H1 (cell line): Measurements from ENCODE around the gene IL36G. TPM values are rescaled to one million over a fixed set of nuclear protein-coding genes. Genes with fewer than 3 reads are reported as not detected.

Experiments
- CTCF ChIA-PET: fragments of 300-600 bp; sonication (Branson Sonifier 250); formaldehyde crosslinking; loops from one replicate; lab custom pipeline; 2021; ENCODE audit not compliant: partially characterized antibody; lab: Charles Lee
- POLR2A ChIA-PET: fragments of 300-600 bp; sonication (Branson Sonifier 250); formaldehyde crosslinking; loops from one replicate; lab custom pipeline; 2021; ENCODE audit warnings: inconsistent platforms; ENCODE audit not compliant: partially characterized antibody; lab: Charles Lee
- DNase-seq, 2 experiments: peaks; one replicate each; pipeline versions ENCODE4 v3.0.0 to v3.0.0-alpha.2; 2010 to 2022; ENCODE audit warnings: low spot score in 2 of 2, low read depth in 1 of 2, mixed read lengths in 1 of 2
- FAIRE-seq: peaks from 2 replicates; lab custom pipeline; 2011; peaks lifted over from hg19 to GRCh38; lab: Jason Lieb, UNC
- H2AFZ ChIP-seq: 2 replicates; pipeline ENCODE4 v1.8.1; 2012; ENCODE audit warnings: low read length, inconsistent platforms
- H2AK5ac ChIP-seq: 2 replicates; pipeline ENCODE4 v1.6.1; 2013; ENCODE audit warnings: low read depth, low read length
- H2BK120ac ChIP-seq: replicated peaks from 2 replicates; pipeline ENCODE3; 2013; ENCODE audit warnings: low read depth, low read length, inconsistent platforms
- H2BK12ac ChIP-seq: 2 replicates; pipeline ENCODE4 v1.6.1; 2013; ENCODE audit warnings: low read depth, low read length
- H2BK15ac ChIP-seq: 2 replicates; pipeline ENCODE4 v1.6.1; 2013; ENCODE audit warnings: low read length
- H2BK20ac ChIP-seq: 2 replicates; pipeline ENCODE4 v1.6.1; 2013; ENCODE audit warnings: low read length
- H2BK5ac ChIP-seq: 2 replicates; pipeline ENCODE4 v1.6.1; 2013; ENCODE audit warnings: low read depth, low read length
- H3K14ac ChIP-seq: 2 replicates; pipeline ENCODE4 v1.6.1; 2013; ENCODE audit warnings: inconsistent platforms; ENCODE audit not compliant: insufficient read length
- H3K18ac ChIP-seq: 2 replicates; pipeline ENCODE4 v1.6.1; 2013; ENCODE audit warnings: low read length; ENCODE audit errors: extremely low read depth
- H3K23ac ChIP-seq: 2 replicates; pipeline ENCODE4 v1.6.1; 2013; ENCODE audit warnings: inconsistent platforms; ENCODE audit not compliant: insufficient read length
- H3K23me2 ChIP-seq: 2 replicates; pipeline ENCODE4 v1.6.1; 2013; ENCODE audit warnings: low read depth, low read length
- H3K27ac ChIP-seq: 2 replicates; pipeline ENCODE4 v1.6.1; 2011; ENCODE audit warnings: low read depth, low read length, inconsistent platforms
- H3K27me3 ChIP-seq, 4 experiments: replicated peaks in 1 of 4; 1 replicate in 1 of 4; 2 replicates in 3 of 4; pipeline versions ENCODE4 v1.6.1 to v1.8.1; 2011 to 2013; ENCODE audit warnings: low read length in 3 of 4, mild to moderate bottlenecking in 3 of 4, inconsistent platforms in 2 of 4, mixed read lengths in 2 of 4, moderate library complexity in 1 of 4; ENCODE audit not compliant: control insufficient read depth in 3 of 4, insufficient read depth in 3 of 4; ENCODE audit errors: extremely low read depth in 1 of 4
- H3K36me3 ChIP-seq, 4 experiments: 2 replicates each; pipeline versions ENCODE4 v1.6.1 to v1.8.1; 2011 to 2013; ENCODE audit warnings: mild to moderate bottlenecking in 4 of 4, low read length in 3 of 4, moderate library complexity in 2 of 4, control low read depth in 1 of 4, inconsistent platforms in 1 of 4; ENCODE audit not compliant: insufficient read depth in 4 of 4, control insufficient read depth in 2 of 4
- H3K4ac ChIP-seq: replicated peaks from 2 replicates; pipeline ENCODE3; 2013; ENCODE audit warnings: low read length, low read depth, mixed read lengths, inconsistent platforms; ENCODE audit not compliant: insufficient read length
- H3K4me1 ChIP-seq, 4 experiments: replicated peaks in 1 of 4; 1 replicate in 1 of 4; 2 replicates in 3 of 4; pipeline versions ENCODE4 v1.6.1 to v1.8.1; 2011 to 2013; ENCODE audit warnings: low read length in 3 of 4, inconsistent platforms in 2 of 4, mixed read lengths in 1 of 4; ENCODE audit not compliant: insufficient read depth in 4 of 4, control insufficient read depth in 3 of 4
- H3K4me2 ChIP-seq, 2 experiments: 2 replicates each; pipeline versions ENCODE4 v1.6.1 to v1.8.1; 2011 to 2013; ENCODE audit warnings: low read depth in 2 of 2, low read length in 2 of 2, control low read depth in 1 of 2, inconsistent platforms in 1 of 2, mild to moderate bottlenecking in 1 of 2; ENCODE audit not compliant: insufficient read depth in 1 of 2
- H3K4me3 ChIP-seq, 4 experiments: fragments of 200-600, 300-600 bp in 1 of 4; sonication (generic), shearing (Covaris generic), sonication (Bioruptor Twin) in 1 of 4; 2 replicates each; pipeline versions ENCODE4 v1.5.1 to v1.8.1; 2011 to 2016; ENCODE audit warnings: low read length in 4 of 4, low read depth in 3 of 4, control low read depth in 2 of 4, inconsistent platforms in 2 of 4, mild to moderate bottlenecking in 2 of 4, mixed read lengths in 1 of 4, moderate library complexity in 1 of 4; ENCODE audit not compliant: insufficient read depth in 2 of 4; ENCODE audit errors: extremely low read depth in 1 of 4
- H3K56ac ChIP-seq: replicated peaks from 2 replicates; pipeline ENCODE3; 2013; ENCODE audit warnings: low read depth, mild to moderate bottlenecking, mixed read lengths, low read length, inconsistent platforms; ENCODE audit not compliant: insufficient read length
- H3K79me1 ChIP-seq: 2 replicates; pipeline ENCODE4 v1.6.1; 2013; ENCODE audit warnings: low read depth, low read length, control low read depth
- H3K79me2 ChIP-seq, 2 experiments: 2 replicates each; pipeline versions ENCODE4 v1.6.1 to v1.8.1; 2012 to 2013; ENCODE audit warnings: low read length in 2 of 2, mild to moderate bottlenecking in 2 of 2, inconsistent platforms in 1 of 2; ENCODE audit not compliant: insufficient read depth in 2 of 2, control insufficient read depth in 1 of 2
- H3K9ac ChIP-seq, 4 experiments: replicated peaks in 1 of 4; 1 replicate in 1 of 4; 2 replicates in 3 of 4; pipeline versions ENCODE4 v1.6.1 to v1.8.1; 2011 to 2013; ENCODE audit warnings: low read depth in 3 of 4, low read length in 3 of 4, control low read depth in 2 of 4, mild to moderate bottlenecking in 2 of 4, moderate library complexity in 2 of 4, inconsistent platforms in 1 of 4; ENCODE audit errors: extremely low read depth in 1 of 4
- H3K9me3 ChIP-seq, 2 experiments: 2 replicates each; pipeline versions ENCODE4 v1.6.1 to v1.8.1; 2012 to 2013; ENCODE audit warnings: mild to moderate bottlenecking in 2 of 2, moderate library complexity in 2 of 2, control low read depth in 1 of 2, inconsistent platforms in 1 of 2, low read depth in 1 of 2, low read length in 1 of 2, mixed read lengths in 1 of 2; ENCODE audit not compliant: insufficient read depth in 2 of 2
- H4K20me1 ChIP-seq, 2 experiments: replicated peaks in 1 of 2; 2 replicates each; pipeline versions ENCODE3 to v1.8.1; 2011 to 2013; ENCODE audit warnings: inconsistent platforms in 2 of 2, low read length in 2 of 2, mild to moderate bottlenecking in 1 of 2; ENCODE audit not compliant: insufficient read depth in 2 of 2, control insufficient read depth in 1 of 2
- H4K5ac ChIP-seq: 2 replicates; pipeline ENCODE4 v1.6.1; 2013; ENCODE audit warnings: low read length, low read depth, mixed read lengths, inconsistent platforms; ENCODE audit not compliant: insufficient read length
- H4K8ac ChIP-seq: 2 replicates; pipeline ENCODE4 v1.8.0; 2013; ENCODE audit warnings: mild to moderate bottlenecking, moderate library complexity, low read length, inconsistent platforms; ENCODE audit not compliant: insufficient read depth; ENCODE audit errors: extremely low read depth
- H4K91ac ChIP-seq: replicated peaks from 2 replicates; pipeline ENCODE3; 2013; ENCODE audit warnings: low read length, mixed read lengths, inconsistent platforms; ENCODE audit not compliant: insufficient read length
- BRCA1 ChIP-seq: IDR thresholded peaks from 2 replicates; pipeline ENCODE4 v1.6.1; 2012; ENCODE audit warnings: low read depth, low read length, improper control_type of control experiment
- KDM1A ChIP-seq: fragments of 200-600, 300-600 bp; sonication (generic); IDR thresholded peaks from 2 replicates; pipeline ENCODE4 v1.7.1; 2016; ENCODE audit warnings: mild to moderate bottlenecking, low read length, borderline replicate concordance
- SP1 ChIP-seq: IDR thresholded peaks from 2 replicates; pipeline ENCODE4 v1.6.1; 2011; ENCODE audit warnings: low read depth, low read length
- WGBS, 2 experiments: shearing (Covaris generic) in 1 of 2; methylation state at CpG; one replicate each; pipeline versions ENCODE4 v1.1.6 to v1.1.7; 2013 to 2015; ENCODE audit warnings: low lambda C conversion rate in 2 of 2, mixed read lengths in 2 of 2, inconsistent platforms in 1 of 2, low coverage in 1 of 2, missing lambda C conversion rate in 1 of 2; ENCODE audit not compliant: insufficient replicate concordance in 2 of 2, insufficient coverage in 1 of 2, insufficient read length in 1 of 2; ENCODE audit errors: extremely low coverage in 1 of 2, missing lambda C conversion rate in 1 of 2; 5-methylcytosine and 5-hydroxymethylcytosine counted together
- polyA plus RNA-seq, 7 experiments: library from polyadenylated mRNA; depleted of rRNA in 3 of 7; stranded (reverse) in 5 of 7; unstranded in 2 of 7; fragments of >200 nt in 5 of 7; fragments of 200-250 nt in 2 of 7; gene quantifications; 1 replicate in 5 of 7; 2 replicates in 1 of 7; 4 replicates in 1 of 7; pipeline versions ENCODE4 v1.2.1 to v1.2.3, GENCODE V29; 2011 to 2013; ENCODE audit warnings: missing spikeins in 2 of 7, mixed read lengths in 2 of 7
- total RNA-seq: library from RNA; stranded (reverse); fragmentation: NEBNext Ultra II Directional; extraction: Animal tissue kit (Norgen Biotek cat#: 25700); gene quantifications from 2 replicates; pipeline ENCODE4 v1.2.1, GENCODE V29; 2021

IL36G gene
- total and polyA plus RNA-seq, 2 of the 8 experiments (the other 6 are each of a cell fraction or from before 2014, with no cell fraction given), result 0.39 TPM; not detected in 1

- WGBS, 2 experiments, result 95% methylated on average over 3 of the region's 3 CpGs; no CpG with 5 or more reads in 1 of the 2 experiments
- Histone ChIP-seq H3K18ac (no peak within 1 kb of the TSS), H2BK15ac (no peak within 1 kb of the TSS), H2AFZ (no peak within 1 kb of the TSS), H4K91ac (no peak within 1 kb of the TSS), H2AK5ac (no peak within 1 kb of the TSS), H3K23ac (no peak within 1 kb of the TSS), H3K23me2 (no peaks in the 10 kb centered on the region), H2BK120ac (no peak within 1 kb of the TSS), H4K5ac (no peak within 1 kb of the TSS), H3K56ac (no peak within 1 kb of the TSS), H4K20me1 (no peaks in the 10 kb centered on the region), H3K36me3 (no peaks in the 10 kb centered on the region), H3K4me1 (no peaks in the 10 kb centered on the region), H2BK12ac (no peak within 1 kb of the TSS), H3K4me2 (no peak within 1 kb of the TSS), H3K4me3 (no peak within 1 kb of the TSS), H3K79me1 (no peaks in the 10 kb centered on the region), H2BK20ac (no peak within 1 kb of the TSS), H3K27ac (no peak within 1 kb of the TSS), H2BK5ac (no peak within 1 kb of the TSS), H3K14ac (no peak within 1 kb of the TSS), H3K27me3 (no peaks in the 10 kb centered on the region), H3K9ac (no peak within 1 kb of the TSS), H4K8ac (no peak within 1 kb of the TSS), H3K9me3 (peaks cover 9 to 10% of the 10 kb centered on the region in 2 experiments; a peak in 2 of 4 replicates), H3K4ac (no peak within 1 kb of the TSS), H3K79me2 (no peaks in the 10 kb centered on the region)
- no peak for TF ChIP-seq KDM1A
- no peak for TF ChIP-seq SP1
- no peak for TF ChIP-seq BRCA1
- FAIRE-seq (no peak), DNase-seq (no peak)
- CTCF ChIA-PET, result no interaction called here
- POLR2A ChIA-PET, result no interaction called here
These were observed 27.3 kb downstream of the IL36G start, which contains the start of gene IL36A for GRCh38 chr2:113005030-113005509. Gene IL36A, plus strand, starts transcription at chr2:113005459. Its CDS starts 413 bp downstream, at chr2:113005872.
